Activated T-cell treated with anti-CD3 and anti-CD28 coated beads, Interleukin-2, amount 50 U/mL, for 4 hours (primary cell): Measurements from ENCODE around the gene HCFC2. TPM values are rescaled to one million over a fixed set of nuclear protein-coding genes. Genes with fewer than 3 reads are reported as not detected.
A peak's percentile ranks its signal among the peaks of the same experiment; 100 is the strongest.

ENCODE experiments used
- ATAC-seq, 2 donors: fragments of 200-7000 bp; cut with Tn5 transposase; one replicate each; pipeline ENCODE4 v1.10.0; 2021
- DNase-seq: peaks from one replicate; pipeline ENCODE4 v3.0.0-alpha.2; 2020
- H3K27me3 Mint-ChIP-seq: one replicate; pipeline ENCODE4 v1.8.0; 2021; ENCODE audit warnings: low read depth, mixed read lengths
- H3K36me3 Mint-ChIP-seq: one replicate; pipeline ENCODE4 v1.8.0; 2022; ENCODE audit warnings: mixed read lengths; ENCODE audit not compliant: insufficient read depth
- H3K4me1 Mint-ChIP-seq: one replicate; pipeline ENCODE4 v1.8.0; 2021; ENCODE audit warnings: low read depth, mixed read lengths
- H3K4me3 Mint-ChIP-seq: one replicate; pipeline ENCODE4 v1.8.0; 2021; ENCODE audit warnings: mild to moderate bottlenecking, moderate library complexity, mixed read lengths
- H3K9me3 Mint-ChIP-seq: one replicate; pipeline ENCODE4 v1.8.0; 2021; ENCODE audit warnings: mixed read lengths
- total RNA-seq, 3 donors: library from RNA; stranded (reverse); gene quantifications; one replicate each; pipeline ENCODE4 v1.2.1, GENCODE V29; 2021

Gene HCFC2
- total RNA-seq, 3 donors from 2014 or later = 7.5 to 8.0 (median 7.6) TPM

GRCh38 chr12:104143002-104143401, 78.7 kb downstream of the HCFC2 start:
- Mint-ChIP-seq H3K4me1 (no peaks in the 10 kb centered on the region), H3K36me3 (no peaks in the 10 kb centered on the region), H3K27me3 (peaks cover 3% of the 10 kb centered on the region), H3K4me3 (no peak overlapping the region), H3K9me3 (no peaks in the 10 kb centered on the region)
- DNase-seq = no peak
- no peak for ATAC-seq

DNA sequence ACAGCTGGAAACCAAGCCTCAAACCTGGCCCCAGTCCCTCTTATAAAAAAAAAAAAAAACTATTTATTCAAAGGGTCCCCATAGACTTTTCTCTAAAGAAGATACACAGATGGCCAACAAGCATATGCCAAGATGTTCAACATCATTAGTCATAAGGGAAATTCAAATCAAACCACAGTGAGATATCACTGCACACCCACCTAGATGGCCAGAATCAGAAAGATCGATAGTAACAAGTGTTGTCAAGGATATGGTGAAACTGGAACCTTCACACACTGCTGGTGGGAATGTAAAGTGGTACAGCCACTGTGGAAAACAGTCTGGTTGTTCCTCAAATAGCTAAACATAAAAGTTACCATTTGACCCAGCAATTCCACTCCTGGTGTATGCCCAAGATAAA, 79.6 kb downstream of the HCFC2 start:
- Mint-ChIP-seq H3K9me3 (no peaks in the 10 kb centered on the region), H3K4me1 (no peaks in the 10 kb centered on the region), H3K4me3 (no peak overlapping the region), H3K27me3 (peaks cover 7% of the 10 kb centered on the region), H3K36me3 (no peaks in the 10 kb centered on the region)
- ATAC-seq (no peak), DNase-seq (no peak)

DNA sequence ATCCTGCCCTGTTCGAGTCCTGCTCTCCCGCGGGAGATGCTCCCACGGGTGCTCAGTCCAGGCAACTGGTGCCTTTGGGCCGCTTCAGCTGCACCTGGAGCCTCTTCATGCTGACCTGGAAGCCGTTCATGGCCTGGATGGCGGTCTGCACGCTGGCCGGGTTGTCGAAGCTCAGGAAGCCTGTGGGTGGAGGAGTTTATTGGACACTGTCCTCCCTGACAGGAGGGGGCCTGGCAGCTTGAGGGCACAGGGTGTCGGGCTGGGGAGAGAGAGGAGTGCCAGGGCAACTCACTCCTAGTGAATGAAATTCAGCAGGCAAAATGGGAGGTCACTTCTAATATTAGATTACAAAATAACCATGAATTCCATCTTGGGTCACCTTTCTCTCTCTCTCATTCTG, 83.0 kb downstream of the HCFC2 start:
- H3K9me3 Mint-ChIP-seq = no peaks in the 10 kb centered on the region
- no peaks in the 10 kb centered on the region for H3K4me1 Mint-ChIP-seq
- H3K4me3 Mint-ChIP-seq = no peak overlapping the region
- H3K27me3 Mint-ChIP-seq = peaks cover 7% of the 10 kb centered on the region
- DNase-seq = no peak
- no peak for ATAC-seq
- H3K36me3 Mint-ChIP-seq = no peaks in the 10 kb centered on the region

DNA sequence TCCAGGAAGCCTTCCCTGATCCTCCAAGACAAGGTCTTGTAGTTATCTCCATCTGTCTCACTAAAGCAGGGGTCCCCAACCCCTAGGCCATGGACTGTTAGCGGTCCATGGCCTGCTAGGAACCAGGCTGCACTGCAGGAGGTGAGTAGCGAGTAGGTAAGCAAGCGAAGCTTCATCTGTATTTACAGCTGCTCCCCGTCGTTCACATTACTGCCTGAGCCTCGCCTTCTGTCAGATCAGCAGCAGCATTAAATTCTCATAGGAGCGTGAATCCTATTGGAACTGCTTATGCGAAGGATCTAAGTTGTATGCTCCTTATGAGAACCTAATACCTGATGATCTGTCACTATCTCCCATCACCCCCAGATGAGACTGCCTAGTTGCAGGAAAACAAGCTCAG, 86.1 kb downstream of the HCFC2 start:
- no peak overlapping the region for H3K4me3 Mint-ChIP-seq
- peaks cover 10% of the 10 kb centered on the region for H3K4me1 Mint-ChIP-seq
- ATAC-seq (no peak), DNase-seq (no peak)
- peaks cover 4% of the 10 kb centered on the region for H3K27me3 Mint-ChIP-seq
- H3K9me3 Mint-ChIP-seq = no peaks in the 10 kb centered on the region
- no peaks in the 10 kb centered on the region for H3K36me3 Mint-ChIP-seq

GRCh38 chr12:104152685-104153241, 88.4 kb downstream of the HCFC2 start:
- Mint-ChIP-seq H3K27me3 (peaks cover 4% of the 10 kb centered on the region), H3K9me3 (no peaks in the 10 kb centered on the region), H3K36me3 (no peaks in the 10 kb centered on the region), H3K4me3 (no peak overlapping the region), H3K4me1 (peaks cover 10% of the 10 kb centered on the region)
- no peak for DNase-seq
- ATAC-seq = no peak

GRCh38 chr12:104154286-104154685, 90.0 kb downstream of the HCFC2 start:
- peaks cover 10% of the 10 kb centered on the region for H3K4me1 Mint-ChIP-seq
- H3K27me3 Mint-ChIP-seq = no peaks in the 10 kb centered on the region
- no peaks in the 10 kb centered on the region for H3K9me3 Mint-ChIP-seq
- H3K36me3 Mint-ChIP-seq = no peaks in the 10 kb centered on the region
- DNase-seq (no peak), ATAC-seq (no peak)
- H3K4me3 Mint-ChIP-seq = peak overlapping the region; percentile 2

DNA sequence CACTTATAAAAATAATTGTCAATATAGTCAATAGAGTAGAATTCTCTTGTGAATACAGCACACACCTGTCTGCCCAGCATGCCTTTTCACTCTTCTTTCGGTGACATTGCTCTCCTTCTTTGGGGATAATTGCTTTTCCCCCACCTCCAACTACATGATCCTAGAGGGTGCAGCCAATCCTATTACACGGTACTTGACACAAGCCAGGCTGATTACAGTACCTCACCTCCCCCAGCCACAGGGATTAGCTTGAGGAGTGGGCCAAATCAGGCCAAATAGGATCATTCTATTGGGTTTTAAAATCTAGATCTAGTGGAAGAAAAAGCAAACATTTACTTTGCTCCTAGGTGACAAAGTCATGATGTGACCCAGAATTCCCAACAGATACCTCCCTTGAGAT, 90.5 kb downstream of the HCFC2 start:
- H3K4me1 Mint-ChIP-seq = peaks cover 10% of the 10 kb centered on the region
- no peaks in the 10 kb centered on the region for H3K27me3 Mint-ChIP-seq
- H3K4me3 Mint-ChIP-seq = no peak overlapping the region
- H3K36me3 Mint-ChIP-seq = no peaks in the 10 kb centered on the region
- H3K9me3 Mint-ChIP-seq = no peaks in the 10 kb centered on the region
- ATAC-seq = no peak
- DNase-seq = no peak

Other genes starting within 250 kb of the HCFC2 start
- gene NT5DC3, start 223.3 kb upstream of the HCFC2 start, total RNA-seq = 10 to 100 TPM; 13.6 to 15.1 (median 14.1) TPM
- 100 to 1,000 TPM; 422 to 538 (median 503) TPM for gene HSP90B1, start 134.1 kb upstream of the HCFC2 start, total RNA-seq
- gene TDG, start 98.7 kb upstream of the HCFC2 start, total RNA-seq = 10 to 100 TPM; 49.6 to 58.3 (median 50.0) TPM
- gene GLT8D2, start 14.3 kb upstream of the HCFC2 start, total RNA-seq = under 1 TPM in 1 of 3 donors, not detected in 2; 0.16 TPM
- gene NFYB, start 73.7 kb downstream of the HCFC2 start, total RNA-seq = 10 to 100 TPM; 20.6 to 25.7 (median 22.9) TPM
- gene TXNRD1, start 151.2 kb downstream of the HCFC2 start, total RNA-seq = 100 to 1,000 TPM; 157 to 195 (median 162) TPM
- 1 to 10 TPM; 5.0 to 6.2 (median 5.5) TPM for gene EID3, start 239.2 kb downstream of the HCFC2 start, total RNA-seq